GM19193 (cell line): Measurements from ENCODE around the gene PDE4D.

ENCODE experiments used
- POLR2A ChIP-seq: IDR thresholded peaks from 4 replicates; pipeline ENCODE4 v1.6.1; 2011; ENCODE audit not compliant: insufficient read depth, insufficient read length; ENCODE audit errors: extremely low read depth

The PDE4D gene

GRCh38 chr5:59661954-59662615 lies 231.4 kb downstream of the PDE4D start:
- no peak for TF ChIP-seq POLR2A

DNA sequence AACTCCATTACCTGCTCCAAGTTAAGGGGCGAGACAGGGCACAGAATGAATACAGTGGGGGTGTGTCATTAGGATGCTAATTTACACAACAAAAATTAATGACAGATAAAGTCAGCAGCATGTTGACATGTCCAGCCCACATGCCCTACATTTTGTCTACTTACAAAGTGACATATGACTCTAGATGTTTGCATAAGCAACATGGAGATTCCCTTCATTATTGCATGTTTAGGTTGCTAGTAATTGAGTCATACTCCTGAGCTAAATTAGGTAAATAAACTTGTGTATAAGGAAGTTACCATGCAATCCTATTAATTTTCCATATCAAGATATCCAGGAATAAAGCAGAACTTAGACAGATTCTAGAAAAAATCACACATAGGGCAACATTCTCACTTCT lies 232.2 kb downstream of the PDE4D start:
- TF ChIP-seq POLR2A, result no peak

GRCh38 chr5:59660737-59661136 lies 232.8 kb downstream of the PDE4D start:
- no peak for TF ChIP-seq POLR2A

DNA sequence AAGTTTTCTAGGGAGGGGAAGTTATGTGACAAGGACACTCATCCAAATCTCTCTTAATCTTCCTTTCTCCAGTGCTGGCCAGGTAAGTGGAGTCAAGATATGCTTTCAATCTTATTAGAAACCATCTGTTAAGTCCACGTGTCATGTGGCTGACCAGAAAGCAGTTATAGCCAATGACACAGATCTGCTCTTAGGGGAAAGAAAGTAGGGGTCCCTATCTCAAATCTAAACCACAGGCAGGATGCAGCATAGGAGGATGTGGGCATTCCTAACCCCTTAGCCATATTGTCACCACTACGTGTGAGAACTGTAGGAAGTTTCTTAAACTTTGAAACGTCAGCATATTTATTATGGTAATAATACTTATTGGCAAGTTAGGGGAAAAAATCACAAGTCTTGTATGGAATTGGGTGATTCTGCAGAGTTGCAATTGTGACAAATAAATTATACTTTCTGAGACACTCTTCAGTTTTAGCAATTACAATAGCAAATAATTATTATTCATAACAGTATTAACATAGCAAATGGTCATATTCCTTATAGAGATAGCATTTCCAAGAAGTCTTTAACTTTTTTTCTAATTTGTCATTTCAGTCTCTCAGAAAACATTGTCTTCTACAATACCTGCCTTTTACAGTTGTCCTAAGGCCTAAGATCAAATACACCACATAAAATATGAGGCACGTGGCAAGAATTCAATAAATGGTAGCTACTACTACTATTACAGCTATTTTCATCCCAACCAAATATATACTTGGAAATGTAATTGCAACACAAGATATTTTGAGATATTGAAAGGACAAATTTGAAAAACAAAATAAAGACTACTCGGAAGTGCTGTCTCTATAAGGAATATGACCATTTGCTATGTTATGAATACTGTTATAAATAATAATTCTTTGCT lies 236.9 kb downstream of the PDE4D start:
- TF ChIP-seq POLR2A, result no peak

GRCh38 chr5:59655693-59656309 lies 237.7 kb downstream of the PDE4D start:
- TF ChIP-seq POLR2A, result no peak

GRCh38 chr5:59654691-59655090 lies 238.8 kb downstream of the PDE4D start:
- TF ChIP-seq POLR2A, result no peak

GRCh38 chr5:59652449-59652848 lies 241.1 kb downstream of the PDE4D start:
- TF ChIP-seq POLR2A, result no peak

- TF ChIP-seq POLR2A, result no peak
Measured at GRCh38 chr5:59648949-59649921, 244.3 kb downstream of the PDE4D start.

DNA sequence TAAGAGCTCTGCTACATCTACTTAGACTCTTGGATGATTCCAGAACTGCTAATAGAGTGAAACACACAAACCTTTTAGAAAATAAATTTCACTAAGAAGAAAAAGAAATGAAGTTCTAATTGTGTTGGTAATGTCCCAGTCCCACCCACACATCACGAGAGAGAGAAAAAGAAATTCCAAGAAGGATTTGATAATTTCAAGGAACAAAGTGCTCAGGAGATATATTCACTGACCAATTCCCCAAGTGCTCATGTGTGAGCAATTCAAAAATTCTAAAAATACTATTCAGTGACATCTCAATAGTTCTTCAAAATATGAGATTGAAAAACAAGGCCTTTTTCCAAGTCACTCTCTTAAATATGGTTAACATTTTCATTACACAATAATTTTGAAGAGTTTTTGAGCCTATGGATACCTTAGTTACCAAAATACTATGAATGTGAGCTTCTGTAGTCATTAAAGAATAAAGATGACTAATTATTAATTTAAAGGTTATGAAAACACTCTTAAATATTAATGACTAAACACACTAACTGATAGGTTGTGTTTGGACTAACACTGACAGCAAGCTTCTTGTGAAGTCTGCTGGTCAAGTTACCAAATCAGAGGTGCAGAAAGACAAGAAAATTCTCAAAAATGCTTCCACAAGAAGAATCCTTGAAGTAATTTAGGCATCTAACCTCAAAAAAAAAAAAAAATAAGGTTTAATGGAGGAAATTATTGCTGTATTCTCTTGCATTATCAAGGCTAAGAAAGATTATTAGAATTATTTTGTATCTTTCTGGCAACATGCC lies 245.3 kb downstream of the PDE4D start:
- TF ChIP-seq POLR2A, result no peak

GRCh38 chr5:59645380-59645779 lies 248.1 kb downstream of the PDE4D start:
- TF ChIP-seq POLR2A, result no peak

- TF ChIP-seq POLR2A, result no peak
Measured at GRCh38 chr5:59640411-59640810, 253.1 kb downstream of the PDE4D start.

DNA sequence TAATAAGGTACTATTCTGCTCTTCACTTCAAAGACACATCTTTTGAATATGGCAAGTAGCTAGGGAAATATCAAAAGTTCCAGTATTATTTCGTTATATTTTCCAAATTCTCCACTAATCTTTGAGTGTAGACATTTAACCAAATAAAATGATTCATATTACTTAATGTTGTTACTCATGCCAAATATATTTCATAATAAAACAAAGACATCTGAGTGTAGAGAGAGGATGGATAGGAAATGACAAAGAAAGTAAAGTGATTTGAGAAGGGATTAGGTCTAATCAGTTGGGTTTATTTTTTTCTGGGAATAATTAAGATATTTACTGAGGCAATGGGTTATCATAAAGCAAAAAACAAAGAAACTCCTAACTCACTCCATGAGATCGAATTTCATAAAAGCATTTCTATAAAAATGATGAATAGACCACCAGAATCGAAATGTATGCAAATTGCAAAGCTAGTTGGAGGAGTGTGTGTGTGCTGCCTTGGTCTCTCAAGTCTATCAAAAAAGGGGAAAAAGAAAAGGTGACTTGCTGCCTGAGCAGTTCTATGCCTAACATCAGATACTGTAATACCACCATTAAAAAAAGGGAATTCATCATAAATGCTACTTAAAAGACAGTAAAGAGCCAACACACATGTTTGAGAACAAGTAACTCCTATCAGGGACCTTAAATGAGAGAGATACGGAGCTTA lies 255.5 kb downstream of the PDE4D start:
- TF ChIP-seq POLR2A, result no peak

DNA sequence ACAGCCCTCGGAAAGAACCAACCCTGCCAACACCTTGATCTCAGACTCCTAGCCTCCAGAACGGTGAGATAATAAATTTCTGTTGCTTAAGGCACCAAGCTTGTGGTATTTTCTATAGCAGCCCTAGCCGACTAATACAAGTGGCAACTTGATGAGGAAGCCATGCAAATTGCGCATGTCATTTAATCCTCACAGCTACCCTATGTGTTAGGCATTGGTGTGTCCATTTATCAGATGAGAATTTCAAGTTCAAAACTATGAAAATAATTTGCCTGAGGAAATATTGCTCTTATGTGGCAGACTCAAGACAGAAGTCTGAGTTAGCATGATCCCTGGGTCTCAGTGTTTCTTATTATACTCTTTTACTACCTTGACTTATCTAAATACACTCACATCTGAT lies 264.0 kb downstream of the PDE4D start:
- TF ChIP-seq POLR2A, result no peak
